Measurements from ENCODE around the gene SPTLC3.

The SPTLC3 gene

DNA sequence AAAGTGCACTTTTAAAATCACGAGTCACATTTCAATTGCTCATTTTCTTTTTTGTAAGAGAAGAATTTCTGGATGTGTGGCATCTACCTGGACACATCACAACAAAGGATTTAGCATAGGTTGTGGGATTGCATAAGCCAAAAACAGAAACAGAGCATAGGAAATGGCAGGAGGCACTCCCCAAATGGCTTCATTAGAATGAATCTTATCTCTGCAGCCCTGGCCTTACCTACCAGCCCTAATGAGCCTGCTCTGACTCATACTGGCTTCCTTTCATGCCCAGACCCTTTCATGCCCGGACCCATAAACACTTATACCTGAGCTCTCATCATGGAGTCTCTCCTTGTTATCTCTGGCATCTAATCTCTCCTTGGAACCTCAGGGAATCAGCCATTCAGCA, 23.9 kb upstream of the SPTLC3 start:
- DNase-seq (ENCODE audit: low read depth in 3 of 3): no peak

DNA sequence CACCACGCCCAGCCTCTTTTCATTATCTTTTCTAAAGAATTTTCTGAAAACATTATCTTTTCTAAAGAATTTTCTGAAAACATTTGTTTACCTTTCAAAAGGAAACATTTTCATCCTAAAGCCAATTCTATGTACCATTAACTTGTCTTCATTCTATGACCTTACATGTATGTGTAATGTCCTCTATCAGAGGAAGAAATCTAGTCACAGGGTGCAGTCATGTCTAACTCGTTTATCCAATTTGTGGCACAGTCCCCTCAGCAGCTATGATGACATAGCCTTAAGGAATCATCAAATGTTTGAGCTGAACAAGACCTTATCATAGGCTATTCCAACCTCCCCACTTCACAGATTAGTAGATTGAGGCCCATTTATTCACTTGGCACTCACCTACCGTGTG, 21.5 kb upstream of the SPTLC3 start:
- no peak for DNase-seq (ENCODE audit: low read depth in 3 of 3)

DNA sequence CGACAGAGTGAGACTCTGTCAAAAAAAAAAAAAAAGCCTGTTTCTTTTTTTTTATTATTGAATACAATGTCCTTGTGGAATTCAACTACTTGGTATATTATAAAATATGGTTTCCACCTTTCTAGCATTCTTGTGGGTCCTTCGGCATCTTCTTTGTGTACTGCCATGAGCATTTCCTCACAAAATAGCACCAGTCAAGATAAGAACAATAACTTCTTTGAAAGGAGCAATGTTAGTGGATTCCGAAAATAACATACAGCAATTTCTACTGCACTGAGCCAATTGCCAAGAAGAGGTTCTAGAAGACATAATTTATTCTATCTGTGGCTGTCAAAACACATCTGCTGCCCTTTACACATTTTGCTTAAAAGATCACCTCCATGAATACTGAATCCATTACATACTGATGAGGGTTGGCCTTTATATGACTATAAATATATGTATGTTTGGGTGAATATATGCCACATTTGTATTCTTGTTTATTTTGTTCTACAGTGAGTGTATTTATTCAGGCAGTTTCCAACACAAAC, 19.1 kb upstream of the SPTLC3 start:
- no peak for DNase-seq (ENCODE audit: low read depth in 3 of 3)

DNA sequence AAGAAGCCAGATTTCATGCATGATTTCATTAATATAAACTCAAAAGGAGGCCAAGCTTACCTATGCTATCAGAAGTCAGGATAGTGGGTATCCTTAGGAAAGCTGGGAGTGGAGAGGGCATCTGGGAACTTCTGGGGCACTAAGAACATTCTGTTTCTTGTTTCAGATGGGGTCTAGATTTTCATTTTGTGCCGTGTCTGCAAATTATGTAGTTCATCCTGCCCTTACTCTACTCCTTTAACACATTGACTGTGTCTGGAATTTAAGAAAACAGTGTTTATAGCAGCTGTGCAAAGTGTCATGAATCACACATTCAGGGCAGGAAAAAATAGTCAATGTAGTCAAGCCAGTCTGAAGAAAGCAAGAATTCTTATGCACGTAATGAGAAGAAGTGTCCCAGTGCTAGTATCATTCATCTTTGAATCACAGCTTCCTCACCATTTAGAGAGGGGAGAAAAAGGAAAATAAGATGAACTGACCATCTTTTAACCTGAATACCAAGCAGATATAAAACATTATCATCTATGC, 11.6 kb upstream of the SPTLC3 start:
- DNase-seq (ENCODE audit: low read depth in 3 of 3): no peak

GRCh38 chr20:12998046-12998445, 10.7 kb upstream of the SPTLC3 start:
- no peak for DNase-seq (ENCODE audit: low read depth in 3 of 3)

DNA sequence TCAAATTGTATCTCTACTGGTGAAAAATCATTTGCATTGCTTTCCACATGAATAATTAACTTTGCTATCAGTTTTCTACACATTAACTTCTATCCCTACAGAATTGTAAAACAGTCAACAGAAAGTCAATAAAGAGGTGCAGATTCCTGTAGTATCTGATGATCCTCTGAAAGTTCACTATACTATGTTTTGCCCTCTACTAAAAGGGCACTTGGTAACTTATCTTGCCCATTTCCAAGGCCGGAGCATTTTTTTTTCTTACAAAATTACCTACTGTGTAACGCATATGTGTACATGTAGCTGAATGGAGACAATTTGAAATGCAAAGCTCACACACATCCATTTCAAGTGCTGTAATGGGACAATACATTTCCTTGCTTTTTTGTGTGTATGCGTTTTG, 9.6 kb upstream of the SPTLC3 start:
- DNase-seq (ENCODE audit: low read depth in 3 of 3): no peak

- no peak for DNase-seq (ENCODE audit: low read depth in 3 of 3)
These were observed 6.5 kb upstream of the SPTLC3 start for GRCh38 chr20:13002251-13002650.

- DNase-seq (ENCODE audit: low read depth in 3 of 3): no peak
These were observed 1.9 kb upstream of the SPTLC3 start for GRCh38 chr20:13006825-13007224.

DNA sequence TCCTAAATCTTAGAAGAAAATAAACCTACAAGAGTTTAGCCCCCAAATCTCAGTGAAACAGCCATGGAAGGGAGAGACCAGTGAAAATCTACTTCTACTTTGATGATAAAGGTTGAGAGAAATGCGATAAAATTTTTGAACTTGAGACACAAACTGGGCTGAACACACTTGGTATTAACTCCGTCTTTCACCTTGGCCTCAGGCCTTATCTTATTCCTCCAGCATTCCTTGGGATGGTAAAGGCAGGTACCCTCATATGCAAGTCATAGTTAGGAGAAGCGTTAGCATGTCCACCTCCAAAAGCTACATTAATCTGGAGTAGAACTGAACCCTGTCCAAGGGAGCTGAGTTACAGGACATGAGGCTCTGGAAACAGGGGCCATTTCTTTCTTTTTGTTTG, 1.2 kb upstream of the SPTLC3 start:
- DNase-seq (ENCODE audit: low read depth in 3 of 3): no peak

DNA sequence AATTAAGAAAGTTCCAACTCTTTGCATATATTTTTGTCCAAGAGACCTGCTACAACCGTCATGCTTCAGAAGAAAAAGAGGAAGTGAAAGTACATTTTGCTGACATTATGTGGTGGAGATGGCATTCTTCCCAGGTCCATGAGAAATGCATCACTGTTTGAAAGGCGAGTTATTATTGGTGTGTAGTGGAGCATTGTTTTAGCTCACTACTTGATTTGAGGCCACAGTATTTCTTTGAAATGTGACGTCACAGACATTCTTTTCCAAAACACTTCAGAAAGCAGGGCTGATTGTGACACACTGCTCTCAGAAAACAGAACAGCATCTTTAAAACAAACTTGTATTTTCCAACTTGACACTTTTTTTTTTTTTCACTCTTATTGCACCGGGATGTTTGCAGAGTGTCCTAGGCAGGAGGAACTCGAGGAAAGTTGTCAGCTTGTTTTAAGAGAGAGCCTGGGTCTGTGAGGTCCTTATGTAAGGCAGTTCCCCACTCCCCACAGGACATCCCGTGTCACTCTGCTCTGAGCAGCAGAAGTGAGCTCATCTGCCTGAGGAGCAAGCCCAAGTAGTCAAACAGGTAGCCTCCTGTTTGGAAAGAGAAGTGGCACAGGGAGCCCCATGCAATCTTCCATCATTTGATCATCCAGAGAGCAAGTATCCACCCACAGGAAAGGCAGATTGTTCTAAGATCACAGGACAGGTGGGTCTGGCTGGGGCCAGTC, 1.1 kb downstream of the SPTLC3 start:
- DNase-seq (ENCODE audit: low read depth in 3 of 3): no peak

DNA sequence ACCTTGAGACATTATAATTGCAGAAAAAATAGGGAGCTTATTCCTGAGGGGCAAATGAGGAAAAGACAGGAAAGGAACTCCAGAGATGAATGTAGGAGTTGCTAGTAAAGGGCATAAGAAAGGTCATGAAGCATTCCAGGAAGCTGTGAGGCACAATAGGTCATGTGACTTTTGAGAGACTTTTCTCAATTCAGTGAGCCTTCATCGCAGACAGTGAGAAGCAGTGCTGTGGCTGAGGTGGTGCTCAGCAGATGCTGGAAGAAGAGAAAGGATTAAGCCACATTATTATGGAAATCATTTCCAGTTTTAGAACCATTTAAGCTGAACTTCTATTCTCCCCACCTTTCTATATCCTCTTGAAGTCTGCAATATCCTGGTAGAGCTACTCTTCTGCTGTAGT, 4.1 kb downstream of the SPTLC3 start:
- DNase-seq (ENCODE audit: low read depth in 3 of 3): no peak

GRCh38 chr20:13013411-13013810, 4.6 kb downstream of the SPTLC3 start:
- DNase-seq (ENCODE audit: low read depth in 3 of 3): no peak

GRCh38 chr20:13017235-13017634, 8.5 kb downstream of the SPTLC3 start:
- no peak for DNase-seq (ENCODE audit: low read depth in 3 of 3)

GRCh38 chr20:13017883-13018535, 9.2 kb downstream of the SPTLC3 start:
- no peak for DNase-seq (ENCODE audit: low read depth in 3 of 3)

- DNase-seq (ENCODE audit: low read depth in 3 of 3): no peak
These were observed 12.6 kb downstream of the SPTLC3 start for GRCh38 chr20:13021205-13021970.

GRCh38 chr20:13022401-13023155, 13.8 kb downstream of the SPTLC3 start:
- DNase-seq (ENCODE audit: low read depth in 3 of 3): no peak

DNA sequence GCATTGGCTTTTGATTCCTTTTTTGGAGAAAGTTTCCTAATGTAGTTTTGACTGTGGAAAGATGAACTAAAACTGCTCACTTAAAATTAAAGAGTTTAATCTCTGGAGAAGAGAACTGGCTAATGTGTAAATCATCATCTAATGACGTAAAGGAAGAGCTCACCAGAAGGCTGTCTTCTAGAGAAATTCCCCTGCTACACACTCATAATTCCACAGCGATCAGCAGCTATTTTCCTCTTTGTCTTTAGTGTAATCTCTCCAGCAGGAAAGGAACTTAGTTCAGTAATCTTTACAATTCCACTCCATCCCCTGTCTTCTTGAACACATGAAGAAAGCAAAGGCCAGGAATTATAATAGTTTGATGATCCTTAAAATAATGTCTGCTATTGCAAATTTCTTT, 15.8 kb downstream of the SPTLC3 start:
- DNase-seq (ENCODE audit: low read depth in 3 of 3): no peak

DNA sequence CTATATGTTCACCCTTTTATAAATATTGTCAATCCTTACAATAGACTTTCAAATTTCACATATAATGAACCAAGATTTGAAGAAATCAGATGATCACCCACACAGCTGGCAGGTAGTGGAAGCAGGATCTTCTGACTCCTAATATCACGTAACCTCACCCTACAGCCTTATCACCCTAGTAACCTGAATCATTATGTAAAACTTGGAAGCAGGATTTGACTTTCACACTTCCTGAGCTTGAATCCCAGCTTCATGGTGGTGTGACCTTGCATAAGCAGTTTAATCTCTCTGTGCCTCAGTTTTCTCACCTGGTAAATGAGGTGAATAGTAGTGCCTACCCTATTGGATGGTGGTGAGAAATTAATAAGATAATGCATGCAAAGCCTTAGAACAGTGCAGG, 16.4 kb downstream of the SPTLC3 start:
- no peak for DNase-seq (ENCODE audit: low read depth in 3 of 3)

- no peak for DNase-seq (ENCODE audit: low read depth in 3 of 3)
These were observed 19.2 kb downstream of the SPTLC3 start for GRCh38 chr20:13028001-13028400.

- DNase-seq (ENCODE audit: low read depth in 3 of 3): no peak
These were observed 19.9 kb downstream of the SPTLC3 start for GRCh38 chr20:13028673-13029072.

GRCh38 chr20:13029687-13030375, 21.1 kb downstream of the SPTLC3 start:
- DNase-seq (ENCODE audit: low read depth in 3 of 3): no peak
